ENCODE measurements around the gene DIP2A.

GRCh38 chr21:46422636-46423241 is 36.0 kb upstream of the DIP2A start:
- no peak for TF ChIP-seq POLR2A (IDR thresholded peaks at IDR 0.05; ENCODE audit: low read depth, low read length)
- no peak for TF ChIP-seq POLR2AphosphoS5 (IDR thresholded peaks at IDR 0.05; ENCODE audit: low read depth, low read length)

Data from GM12892 (cell line).